Measurements from ENCODE around the gene FBN1. TPM values are rescaled to one million over a fixed set of nuclear protein-coding genes. Genes with fewer than 3 reads are reported as not detected.

The FBN1 gene
- total and polyA plus RNA-seq, 8 donors, result 4.7 to 384 (median 42.6) TPM

DNA sequence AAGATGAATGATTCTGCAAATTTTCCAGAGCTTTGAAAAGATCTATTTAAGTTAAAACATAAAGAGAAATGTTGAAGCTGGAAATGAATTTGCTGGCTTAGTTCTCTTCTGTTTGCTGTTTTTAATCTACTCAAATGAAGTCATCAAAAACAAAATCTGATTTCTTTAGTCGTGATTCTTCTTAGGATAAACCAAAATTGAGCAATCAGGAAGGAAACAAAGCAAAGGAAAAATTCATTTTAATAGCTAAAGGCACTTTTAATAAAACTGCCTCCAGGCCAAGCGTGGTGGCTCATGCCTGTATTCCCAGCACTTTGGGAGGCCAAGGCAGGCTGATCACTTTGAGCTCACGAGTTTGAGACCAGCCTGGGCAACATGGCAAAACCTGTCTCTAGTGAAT lies 223.1 kb downstream of the FBN1 start:
- 34 to 45% (median 41%) methylated on average over 3 of the region's 3 CpGs for WGBS, 5 donors
- Histone ChIP-seq H3K36me3 (peaks cover 16 to 78% (median 61%) of the 10 kb centered on the region in 4 donors), H3K4me1 (peaks cover 0 to 12% (median 4%) of the 10 kb centered on the region in 4 donors), H3K9me3 (no peaks in the 10 kb centered on the region), H3K27ac (no peak overlapping the region), H3K27me3 (no peaks in the 10 kb centered on the region), H3K4me3 (no peak overlapping the region)
- intact Hi-C loops (cut with DNase I; ENCODE audit: low total_unique reads), result no loop called here
- TF ChIP-seq CTCF (IDR thresholded peaks at IDR 0.05), result no peak
- no peak for TF ChIP-seq POLR2AphosphoS5 (IDR thresholded peaks at IDR 0.05)
- DNase-seq, result no peak

DNA sequence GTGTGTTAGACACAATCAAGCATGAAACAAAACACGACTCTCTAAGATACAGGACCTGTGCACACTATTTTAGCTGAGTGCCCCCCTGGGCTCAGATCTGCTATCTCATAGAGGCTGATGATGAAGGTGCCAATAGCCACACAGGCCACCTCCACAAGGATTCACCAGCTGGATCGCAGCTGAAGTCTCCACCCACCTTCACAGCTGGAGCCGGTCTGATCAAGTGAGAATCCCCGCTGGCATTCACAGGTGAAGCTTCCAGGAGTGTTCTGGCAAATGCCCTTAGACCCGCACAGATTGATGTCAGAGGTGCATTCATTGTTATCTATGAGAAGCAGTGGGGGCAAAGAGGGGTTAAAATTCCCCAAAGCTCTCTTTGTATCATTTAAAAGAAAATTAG lies 224.1 kb downstream of the FBN1 start:
- Histone ChIP-seq H3K4me3 (no peak overlapping the region), H3K27me3 (no peaks in the 10 kb centered on the region), H3K36me3 (peaks cover 16 to 76% (median 61%) of the 10 kb centered on the region in 4 donors), H3K9me3 (no peaks in the 10 kb centered on the region), H3K27ac (no peak overlapping the region), H3K4me1 (peaks cover 0 to 12% (median 4%) of the 10 kb centered on the region in 4 donors)
- DNase-seq, result no peak
- TF ChIP-seq POLR2AphosphoS5 (IDR thresholded peaks at IDR 0.05) (no peak), CTCF (IDR thresholded peaks at IDR 0.05) (no peak), POLR2A (IDR thresholded peaks at IDR 0.05) (no peak), EP300 (IDR thresholded peaks at IDR 0.05) (no peak)
- intact Hi-C loops (cut with DNase I; ENCODE audit: low total_unique reads), result no loop called here
- WGBS, 5 donors, result 82 to 89% (median 83%) methylated on average over 5 of the region's 5 CpGs

- H3K27me3 ChIP-seq, result no peaks in the 10 kb centered on the region
- WGBS, 5 donors, result 62 to 77% (median 65%) methylated on average over 2 of the region's 2 CpGs
- no peak for DNase-seq
- TF ChIP-seq CTCF (IDR thresholded peaks at IDR 0.05) (no peak), POLR2AphosphoS5 (IDR thresholded peaks at IDR 0.05) (no peak), EP300 (IDR thresholded peaks at IDR 0.05) (no peak), POLR2A (IDR thresholded peaks at IDR 0.05) (no peak)
- H3K4me3 ChIP-seq, result no peak overlapping the region
- H3K27ac ChIP-seq, result no peak overlapping the region
- H3K36me3 ChIP-seq, result peaks cover 11 to 80% (median 62%) of the 10 kb centered on the region in 4 donors
- no peaks in the 10 kb centered on the region for H3K9me3 ChIP-seq
- intact Hi-C loops (cut with DNase I; ENCODE audit: low total_unique reads), result no loop called here
- peaks cover 0 to 12% (median 4%) of the 10 kb centered on the region in 4 donors for H3K4me1 ChIP-seq
These were observed 225.6 kb downstream of the FBN1 start for GRCh38 chr15:48419896-48420295.

DNA sequence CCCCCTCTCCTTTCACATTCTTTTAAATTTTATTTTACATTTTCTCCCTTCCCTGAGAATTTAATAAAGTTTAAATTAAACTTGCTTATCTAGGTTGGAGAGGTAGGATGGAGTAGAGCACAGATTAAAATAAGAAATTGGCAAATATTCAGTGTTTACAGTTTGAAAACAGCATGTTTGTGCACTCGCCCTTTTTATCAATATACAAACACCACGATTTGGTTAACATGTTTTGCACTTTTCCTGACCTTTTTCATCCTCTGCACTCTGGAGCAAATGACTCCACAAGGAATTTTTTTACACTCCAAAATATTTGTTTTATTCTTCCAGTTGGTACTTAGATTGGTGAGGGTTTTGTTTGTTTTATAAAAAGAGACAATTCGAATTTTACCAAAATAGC lies 227.2 kb downstream of the FBN1 start:
- Histone ChIP-seq H3K27ac (no peak overlapping the region), H3K9me3 (no peaks in the 10 kb centered on the region), H3K36me3 (peaks cover 11 to 65% (median 49%) of the 10 kb centered on the region in 4 donors), H3K4me3 (no peak overlapping the region), H3K4me1 (peaks cover 0 to 12% (median 4%) of the 10 kb centered on the region in 4 donors), H3K27me3 (no peaks in the 10 kb centered on the region)
- intact Hi-C loops (cut with DNase I; ENCODE audit: low total_unique reads), result no loop called here
- 18 to 34% (median 25%) methylated on average over 3 of the region's 3 CpGs for WGBS, 5 donors
- TF ChIP-seq POLR2AphosphoS5 (IDR thresholded peaks at IDR 0.05) (no peak), CTCF (IDR thresholded peaks at IDR 0.05) (no peak), POLR2A (IDR thresholded peaks at IDR 0.05) (no peak), EP300 (IDR thresholded peaks at IDR 0.05) (no peak)
- DNase-seq, result no peak
